NCI-H748 treated with DMSO at 0.1 percent for 48 hours (cell line): ENCODE results near the gene LRRC37B.
A peak's percentile ranks its signal among the peaks of the same experiment; 100 is the strongest.
"Not testable (repeated sequence)": the region's sequence is repeated elsewhere in the genome, so short reads cannot be mapped to it uniquely, and the experiment has no call there.

Experiments
- DNase-seq: peaks from one replicate; lab custom pipeline; 2025; lab: John Stamatoyannopoulos, UW

LRRC37B gene

GRCh38 chr17:32006957-32007462 is at the start of gene LRRC37B:
Gene LRRC37B, plus strand, starts transcription at chr17:32007383. Its CDS starts 14,010 bp downstream, at chr17:32021393.
- peak; percentile 67 for DNase-seq

GRCh38 chr17:31964131-31964530 is 43.1 kb upstream of the LRRC37B start:
- DNase-seq, result not testable (repeated sequence)

GRCh38 chr17:31967648-31968047 is 39.5 kb upstream of the LRRC37B start:
- no peak for DNase-seq

- not testable (repeated sequence) for DNase-seq
Measured at GRCh38 chr17:31970416-31970815, 36.8 kb upstream of the LRRC37B start.

- not testable (repeated sequence) for DNase-seq
Measured at GRCh38 chr17:31974269-31975071, 32.7 kb upstream of the LRRC37B start.

GRCh38 chr17:31975391-31975790 is 31.8 kb upstream of the LRRC37B start:
- DNase-seq, result not testable (repeated sequence)

GRCh38 chr17:31991821-31992220 is 15.4 kb upstream of the LRRC37B start:
- DNase-seq, result not testable (repeated sequence)

- no peak for DNase-seq
Measured at GRCh38 chr17:31997005-31997404, 10.2 kb upstream of the LRRC37B start.

- DNase-seq, result peak; percentile 55
Measured at GRCh38 chr17:32007463-32008298, 498 bp downstream of the LRRC37B start.

GRCh38 chr17:32009262-32009542 is 2.0 kb downstream of the LRRC37B start:
- no peak for DNase-seq

GRCh38 chr17:32010114-32010513 is 2.9 kb downstream of the LRRC37B start:
- DNase-seq, result no peak

- peak; percentile 86 for DNase-seq
Measured at GRCh38 chr17:32015245-32016013, 8.2 kb downstream of the LRRC37B start.

GRCh38 chr17:32016231-32016630 is 9.0 kb downstream of the LRRC37B start:
- DNase-seq, result no peak

GRCh38 chr17:32019228-32019627 is 12.0 kb downstream of the LRRC37B start:
- DNase-seq, result no peak

- DNase-seq, result no peak
Measured at GRCh38 chr17:32020943-32021614, 13.9 kb downstream of the LRRC37B start.

GRCh38 chr17:32021615-32021955 is 14.4 kb downstream of the LRRC37B start:
- no peak for DNase-seq

GRCh38 chr17:32022554-32022953 is 15.4 kb downstream of the LRRC37B start:
- DNase-seq, result not testable (repeated sequence)

GRCh38 chr17:32027271-32027670 is 20.1 kb downstream of the LRRC37B start:
- DNase-seq, result not testable (repeated sequence)

- no peak for DNase-seq
Measured at GRCh38 chr17:32033223-32033622, 26.0 kb downstream of the LRRC37B start.

- DNase-seq, result not testable (repeated sequence)
Measured at GRCh38 chr17:32033812-32034211, 26.6 kb downstream of the LRRC37B start.

GRCh38 chr17:32040246-32040645 is 33.1 kb downstream of the LRRC37B start:
- not testable (repeated sequence) for DNase-seq
